H1 (cell line): ENCODE measurements around the gene DGKI. TPM values are rescaled to one million over a fixed set of nuclear protein-coding genes. Genes with fewer than 3 reads are reported as not detected.
A peak's percentile ranks its signal among the peaks of the same experiment; 100 is the strongest.

ENCODE experiments used
- CTCF ChIA-PET: fragments of 300-600 bp; sonication (Branson Sonifier 250); formaldehyde crosslinking; loops from one replicate; lab custom pipeline; 2021; ENCODE audit not compliant: partially characterized antibody; lab: Charles Lee
- POLR2A ChIA-PET: fragments of 300-600 bp; sonication (Branson Sonifier 250); formaldehyde crosslinking; loops from one replicate; lab custom pipeline; 2021; ENCODE audit warnings: inconsistent platforms; ENCODE audit not compliant: partially characterized antibody; lab: Charles Lee
- DNase-seq, 2 experiments: peaks; one replicate each; pipeline versions ENCODE4 v3.0.0 to v3.0.0-alpha.2; 2010 to 2022; ENCODE audit warnings: low spot score in 2 of 2, low read depth in 1 of 2, mixed read lengths in 1 of 2
- FAIRE-seq: peaks from 2 replicates; lab custom pipeline; 2011; peaks lifted over from hg19 to GRCh38; lab: Jason Lieb, UNC
- H2AFZ ChIP-seq: 2 replicates; pipeline ENCODE4 v1.8.1; 2012; ENCODE audit warnings: low read length, inconsistent platforms
- H2AK5ac ChIP-seq: 2 replicates; pipeline ENCODE4 v1.6.1; 2013; ENCODE audit warnings: low read depth, low read length
- H2BK120ac ChIP-seq: replicated peaks from 2 replicates; pipeline ENCODE3; 2013; ENCODE audit warnings: low read depth, low read length, inconsistent platforms
- H2BK12ac ChIP-seq: 2 replicates; pipeline ENCODE4 v1.6.1; 2013; ENCODE audit warnings: low read depth, low read length
- H2BK15ac ChIP-seq: 2 replicates; pipeline ENCODE4 v1.6.1; 2013; ENCODE audit warnings: low read length
- H2BK20ac ChIP-seq: 2 replicates; pipeline ENCODE4 v1.6.1; 2013; ENCODE audit warnings: low read length
- H2BK5ac ChIP-seq: 2 replicates; pipeline ENCODE4 v1.6.1; 2013; ENCODE audit warnings: low read depth, low read length
- H3K14ac ChIP-seq: 2 replicates; pipeline ENCODE4 v1.6.1; 2013; ENCODE audit warnings: inconsistent platforms; ENCODE audit not compliant: insufficient read length
- H3K18ac ChIP-seq: 2 replicates; pipeline ENCODE4 v1.6.1; 2013; ENCODE audit warnings: low read length; ENCODE audit errors: extremely low read depth
- H3K23ac ChIP-seq: 2 replicates; pipeline ENCODE4 v1.6.1; 2013; ENCODE audit warnings: inconsistent platforms; ENCODE audit not compliant: insufficient read length
- H3K23me2 ChIP-seq: 2 replicates; pipeline ENCODE4 v1.6.1; 2013; ENCODE audit warnings: low read depth, low read length
- H3K27ac ChIP-seq: 2 replicates; pipeline ENCODE4 v1.6.1; 2011; ENCODE audit warnings: low read depth, low read length, inconsistent platforms
- H3K27me3 ChIP-seq, 4 experiments: replicated peaks in 1 of 4; 1 replicate in 1 of 4; 2 replicates in 3 of 4; pipeline versions ENCODE4 v1.6.1 to v1.8.1; 2011 to 2013; ENCODE audit warnings: low read length in 3 of 4, mild to moderate bottlenecking in 3 of 4, inconsistent platforms in 2 of 4, mixed read lengths in 2 of 4, moderate library complexity in 1 of 4; ENCODE audit not compliant: control insufficient read depth in 3 of 4, insufficient read depth in 3 of 4; ENCODE audit errors: extremely low read depth in 1 of 4
- H3K36me3 ChIP-seq, 4 experiments: 2 replicates each; pipeline versions ENCODE4 v1.6.1 to v1.8.1; 2011 to 2013; ENCODE audit warnings: mild to moderate bottlenecking in 4 of 4, low read length in 3 of 4, moderate library complexity in 2 of 4, control low read depth in 1 of 4, inconsistent platforms in 1 of 4; ENCODE audit not compliant: insufficient read depth in 4 of 4, control insufficient read depth in 2 of 4
- H3K4ac ChIP-seq: replicated peaks from 2 replicates; pipeline ENCODE3; 2013; ENCODE audit warnings: low read length, low read depth, mixed read lengths, inconsistent platforms; ENCODE audit not compliant: insufficient read length
- H3K4me1 ChIP-seq, 4 experiments: replicated peaks in 1 of 4; 1 replicate in 1 of 4; 2 replicates in 3 of 4; pipeline versions ENCODE4 v1.6.1 to v1.8.1; 2011 to 2013; ENCODE audit warnings: low read length in 3 of 4, inconsistent platforms in 2 of 4, mixed read lengths in 1 of 4; ENCODE audit not compliant: insufficient read depth in 4 of 4, control insufficient read depth in 3 of 4
- H3K4me2 ChIP-seq, 2 experiments: 2 replicates each; pipeline versions ENCODE4 v1.6.1 to v1.8.1; 2011 to 2013; ENCODE audit warnings: low read depth in 2 of 2, low read length in 2 of 2, control low read depth in 1 of 2, inconsistent platforms in 1 of 2, mild to moderate bottlenecking in 1 of 2; ENCODE audit not compliant: insufficient read depth in 1 of 2
- H3K4me3 ChIP-seq, 4 experiments: fragments of 200-600, 300-600 bp in 1 of 4; sonication (generic), shearing (Covaris generic), sonication (Bioruptor Twin) in 1 of 4; 2 replicates each; pipeline versions ENCODE4 v1.5.1 to v1.8.1; 2011 to 2016; ENCODE audit warnings: low read length in 4 of 4, low read depth in 3 of 4, control low read depth in 2 of 4, inconsistent platforms in 2 of 4, mild to moderate bottlenecking in 2 of 4, mixed read lengths in 1 of 4, moderate library complexity in 1 of 4; ENCODE audit not compliant: insufficient read depth in 2 of 4; ENCODE audit errors: extremely low read depth in 1 of 4
- H3K56ac ChIP-seq: replicated peaks from 2 replicates; pipeline ENCODE3; 2013; ENCODE audit warnings: low read depth, mild to moderate bottlenecking, mixed read lengths, low read length, inconsistent platforms; ENCODE audit not compliant: insufficient read length
- H3K79me1 ChIP-seq: 2 replicates; pipeline ENCODE4 v1.6.1; 2013; ENCODE audit warnings: low read depth, low read length, control low read depth
- H3K79me2 ChIP-seq, 2 experiments: 2 replicates each; pipeline versions ENCODE4 v1.6.1 to v1.8.1; 2012 to 2013; ENCODE audit warnings: low read length in 2 of 2, mild to moderate bottlenecking in 2 of 2, inconsistent platforms in 1 of 2; ENCODE audit not compliant: insufficient read depth in 2 of 2, control insufficient read depth in 1 of 2
- H3K9ac ChIP-seq, 4 experiments: replicated peaks in 1 of 4; 1 replicate in 1 of 4; 2 replicates in 3 of 4; pipeline versions ENCODE4 v1.6.1 to v1.8.1; 2011 to 2013; ENCODE audit warnings: low read depth in 3 of 4, low read length in 3 of 4, control low read depth in 2 of 4, mild to moderate bottlenecking in 2 of 4, moderate library complexity in 2 of 4, inconsistent platforms in 1 of 4; ENCODE audit errors: extremely low read depth in 1 of 4
- H3K9me3 ChIP-seq, 2 experiments: 2 replicates each; pipeline versions ENCODE4 v1.6.1 to v1.8.1; 2012 to 2013; ENCODE audit warnings: mild to moderate bottlenecking in 2 of 2, moderate library complexity in 2 of 2, control low read depth in 1 of 2, inconsistent platforms in 1 of 2, low read depth in 1 of 2, low read length in 1 of 2, mixed read lengths in 1 of 2; ENCODE audit not compliant: insufficient read depth in 2 of 2
- H4K20me1 ChIP-seq, 2 experiments: replicated peaks in 1 of 2; 2 replicates each; pipeline versions ENCODE3 to v1.8.1; 2011 to 2013; ENCODE audit warnings: inconsistent platforms in 2 of 2, low read length in 2 of 2, mild to moderate bottlenecking in 1 of 2; ENCODE audit not compliant: insufficient read depth in 2 of 2, control insufficient read depth in 1 of 2
- H4K5ac ChIP-seq: 2 replicates; pipeline ENCODE4 v1.6.1; 2013; ENCODE audit warnings: low read length, low read depth, mixed read lengths, inconsistent platforms; ENCODE audit not compliant: insufficient read length
- H4K8ac ChIP-seq: 2 replicates; pipeline ENCODE4 v1.8.0; 2013; ENCODE audit warnings: mild to moderate bottlenecking, moderate library complexity, low read length, inconsistent platforms; ENCODE audit not compliant: insufficient read depth; ENCODE audit errors: extremely low read depth
- H4K91ac ChIP-seq: replicated peaks from 2 replicates; pipeline ENCODE3; 2013; ENCODE audit warnings: low read length, mixed read lengths, inconsistent platforms; ENCODE audit not compliant: insufficient read length
- EGR1 ChIP-seq: IDR thresholded peaks from 2 replicates; pipeline ENCODE4 v1.6.1; 2011; ENCODE audit warnings: low read depth, low read length, borderline replicate concordance
- GABPA ChIP-seq: IDR thresholded peaks from 2 replicates; pipeline ENCODE4 v1.6.1; 2011; ENCODE audit warnings: mild to moderate bottlenecking, low read length, moderate library complexity, borderline replicate concordance; ENCODE audit not compliant: insufficient read depth
- KDM5A ChIP-seq: fragments of 200-600 bp; IDR thresholded peaks from 2 replicates; pipeline ENCODE4 v1.7.1; 2012; ENCODE audit warnings: mild to moderate bottlenecking, low read length, inconsistent platforms, mixed read lengths
- MAFK ChIP-seq: IDR thresholded peaks from 2 replicates; pipeline ENCODE4 v1.6.1; 2012; ENCODE audit warnings: low read depth, mild to moderate bottlenecking, improper control_type of control experiment, low read length
- NANOG ChIP-seq: IDR thresholded peaks from 2 replicates; pipeline ENCODE4 v1.6.1; 2011; ENCODE audit warnings: low read length, low read depth, mild to moderate bottlenecking, inconsistent platforms; ENCODE audit not compliant: insufficient read depth, poor library complexity, severe bottlenecking
- NRF1 ChIP-seq: IDR thresholded peaks from 2 replicates; pipeline ENCODE4 v1.6.1; 2011; ENCODE audit warnings: mild to moderate bottlenecking, low read depth, low read length, improper control_type of control experiment
- POLR2A ChIP-seq, 2 experiments: IDR thresholded peaks; 1 replicate in 1 of 2; 2 replicates in 1 of 2; pipeline ENCODE4 v1.6.1; 2011; ENCODE audit warnings: low read depth in 2 of 2, low read length in 2 of 2, mild to moderate bottlenecking in 2 of 2; ENCODE audit errors: control extremely low read depth in 1 of 2
- SAP30 ChIP-seq: fragments of 300-600 bp; sonication (generic); IDR thresholded peaks from 2 replicates; pipeline ENCODE4 v1.7.1; 2012; ENCODE audit warnings: low read length, moderate library complexity, mild to moderate bottlenecking, inconsistent platforms; ENCODE audit not compliant: insufficient read depth, insufficient replicate concordance
- SIN3A ChIP-seq, 2 experiments: IDR thresholded peaks in 1 of 2; conservative IDR thresholded peaks in 1 of 2; 2 replicates each; pipeline ENCODE4 v1.6.1; 2011 to 2012; ENCODE audit warnings: low read length in 2 of 2, improper control_type of control experiment in 1 of 2, low read depth in 1 of 2, mild to moderate bottlenecking in 1 of 2
- SP2 ChIP-seq: IDR thresholded peaks from 2 replicates; pipeline ENCODE4 v1.6.1; 2012; ENCODE audit warnings: mild to moderate bottlenecking, low read length, inconsistent platforms
- SUZ12 ChIP-seq: fragments of 200-600 bp; sonication (generic); IDR thresholded peaks from 2 replicates; pipeline ENCODE4 v1.6.1; 2012; ENCODE audit warnings: mild to moderate bottlenecking, inconsistent platforms, low read length, moderate library complexity, mixed read lengths
- TAF7 ChIP-seq: optimal IDR thresholded peaks from 2 replicates; pipeline ENCODE3; 2011; ENCODE audit warnings: low read depth, mild to moderate bottlenecking, inconsistent platforms, low read length, moderate library complexity, borderline replicate concordance
- YY1 ChIP-seq: IDR thresholded peaks from 2 replicates; pipeline ENCODE4 v1.6.1; 2011; ENCODE audit warnings: low read depth, mild to moderate bottlenecking, low read length
- WGBS, 2 experiments: shearing (Covaris generic) in 1 of 2; methylation state at CpG; one replicate each; pipeline versions ENCODE4 v1.1.6 to v1.1.7; 2013 to 2015; ENCODE audit warnings: low lambda C conversion rate in 2 of 2, mixed read lengths in 2 of 2, inconsistent platforms in 1 of 2, low coverage in 1 of 2, missing lambda C conversion rate in 1 of 2; ENCODE audit not compliant: insufficient replicate concordance in 2 of 2, insufficient coverage in 1 of 2, insufficient read length in 1 of 2; ENCODE audit errors: extremely low coverage in 1 of 2, missing lambda C conversion rate in 1 of 2; 5-methylcytosine and 5-hydroxymethylcytosine counted together
- polyA plus RNA-seq, 7 experiments: library from polyadenylated mRNA; depleted of rRNA in 3 of 7; stranded (reverse) in 5 of 7; unstranded in 2 of 7; fragments of >200 nt in 5 of 7; fragments of 200-250 nt in 2 of 7; gene quantifications; 1 replicate in 5 of 7; 2 replicates in 1 of 7; 4 replicates in 1 of 7; pipeline versions ENCODE4 v1.2.1 to v1.2.3, GENCODE V29; 2011 to 2013; ENCODE audit warnings: missing spikeins in 2 of 7, mixed read lengths in 2 of 7
- total RNA-seq: library from RNA; stranded (reverse); fragmentation: NEBNext Ultra II Directional; extraction: Animal tissue kit (Norgen Biotek cat#: 25700); gene quantifications from 2 replicates; pipeline ENCODE4 v1.2.1, GENCODE V29; 2021
- TF ChIP-seq, protein P1 (sequence below): IDR thresholded peaks from 2 replicates; pipeline ENCODE4 v1.6.1; 2012; ENCODE audit warnings: inconsistent platforms

The DGKI gene
- total and polyA plus RNA-seq, 2 of the 8 experiments (the other 6 are each of a cell fraction or from before 2014, with no cell fraction given) = 0.20 to 0.71 TPM

DNA sequence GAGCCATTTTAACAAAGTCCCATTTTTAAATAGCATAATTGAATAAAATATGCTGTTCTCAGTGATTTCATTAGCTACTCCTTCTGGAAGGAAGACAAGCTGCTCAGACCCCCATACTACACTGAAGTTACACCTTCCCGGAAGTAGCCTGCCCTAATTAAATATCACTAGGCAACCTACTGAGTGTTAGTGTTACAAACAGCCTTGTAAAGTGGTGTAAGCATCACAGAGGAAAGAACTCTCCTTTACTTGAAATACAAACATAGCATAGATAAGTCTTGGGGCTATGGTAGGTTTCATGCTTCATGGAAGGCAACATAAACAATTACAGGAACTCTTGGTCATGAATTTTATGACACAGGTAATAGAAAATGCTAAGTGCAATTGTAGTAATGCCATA, 459.8 kb downstream of the DGKI start:
- no peak for DNase-seq
- Histone ChIP-seq H3K14ac (no peak overlapping the region), H3K79me2 (no peaks in the 10 kb centered on the region), H3K56ac (no peak overlapping the region), H2BK5ac (no peak overlapping the region), H3K36me3 (no peaks in the 10 kb centered on the region), H3K4ac (no peak overlapping the region), H3K27me3 (no peaks in the 10 kb centered on the region), H3K79me1 (no peaks in the 10 kb centered on the region), H2BK15ac (no peak overlapping the region), H2AFZ (no peak overlapping the region), H2AK5ac (no peak overlapping the region), H3K23ac (no peak overlapping the region), H2BK20ac (no peak overlapping the region), H3K18ac (no peak overlapping the region), H2BK120ac (no peak overlapping the region), H3K23me2 (no peaks in the 10 kb centered on the region; the same call in 1 of the 2 replicates), H3K4me1 (peaks cover 0 to 5% (median 3%) of the 10 kb centered on the region in 4 experiments; a peak in 2 of 7 replicates), H4K5ac (no peak overlapping the region), H4K91ac (no peak overlapping the region), H3K9me3 (no peaks in the 10 kb centered on the region), H4K8ac (no peak overlapping the region), H3K27ac (no peak overlapping the region), H3K9ac (no peak overlapping the region), H2BK12ac (no peak overlapping the region; the same call in 1 of the 2 replicates), H3K4me3 (no peak overlapping the region), H3K4me2 (peak overlapping the region in 1 of 2 experiments; percentile 48; a peak in 2 of 4 replicates), H4K20me1 (no peaks in the 10 kb centered on the region)
- ChIA-PET POLR2A (no interaction called here), CTCF (no interaction called here)
- 29% methylated on average over 1 of the region's 1 CpG; no CpG with 5 or more reads in 1 of the 2 experiments for WGBS, 2 experiments
- FAIRE-seq = peak; percentile 24
- TF ChIP-seq, protein P1, sequence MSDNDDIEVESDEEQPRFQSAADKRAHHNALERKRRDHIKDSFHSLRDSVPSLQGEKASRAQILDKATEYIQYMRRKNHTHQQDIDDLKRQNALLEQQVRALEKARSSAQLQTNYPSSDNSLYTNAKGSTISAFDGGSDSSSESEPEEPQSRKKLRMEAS = no peak
- TF ChIP-seq NRF1 (no peak), YY1 (no peak), POLR2A (IDR thresholded peaks at IDR 0.05; ENCODE audit: control extremely low read depth in 1 of 2, low read depth in 2 of 2, low read length in 2 of 2) (no peak), MAFK (no peak), SUZ12 (no peak), KDM5A (no peak), GABPA (no peak), SP2 (no peak), TAF7 (no peak), SAP30 (no peak), EGR1 (no peak), NANOG (no peak), SIN3A (conservative IDR thresholded peaks at IDR 0.05 in 1 of 2, IDR thresholded peaks at IDR 0.05 in 1 of 2; ENCODE audit: low read depth in 1 of 2, low read length in 2 of 2) (no peak)
